IPS-18a (cell line): ENCODE results near the gene LRPAP1.
"Not testable (repeated sequence)": the region's sequence is repeated elsewhere in the genome, so short reads cannot be mapped to it uniquely, and the experiment has no call there.

Experiments
- H3K27ac ChIP-seq: one replicate; pipeline ENCODE4 v1.5.1; 2013; ENCODE audit warnings: low read length
- H3K27me3 ChIP-seq: one replicate; pipeline ENCODE4 v1.6.1; 2013; ENCODE audit warnings: mild to moderate bottlenecking, low read length; ENCODE audit not compliant: control insufficient read depth, insufficient read depth
- H3K36me3 ChIP-seq: one replicate; pipeline ENCODE4 v1.6.1; 2013; ENCODE audit warnings: low read depth, low read length; ENCODE audit not compliant: control insufficient read depth
- H3K4me1 ChIP-seq: one replicate; pipeline ENCODE4 v1.6.1; 2013; ENCODE audit warnings: low read depth, low read length; ENCODE audit not compliant: control insufficient read depth
- H3K4me3 ChIP-seq: one replicate; pipeline ENCODE4 v1.5.1; 2013; ENCODE audit warnings: low read length
- H3K9ac ChIP-seq: one replicate; pipeline ENCODE4 v1.6.1; 2013; ENCODE audit warnings: mild to moderate bottlenecking, low read length, moderate library complexity
- H3K9me3 ChIP-seq: one replicate; pipeline ENCODE4 v1.6.1; 2013; ENCODE audit warnings: low read depth, low read length; ENCODE audit not compliant: control insufficient read depth

The LRPAP1 gene

GRCh38 chr4:3514806-3515501 is 17.3 kb downstream of the LRPAP1 start:
- H3K9ac ChIP-seq = no peak overlapping the region
- H3K4me3 ChIP-seq = no peak overlapping the region
- no peaks in the 10 kb centered on the region for H3K9me3 ChIP-seq
- H3K27ac ChIP-seq = no peak overlapping the region
- no peaks in the 10 kb centered on the region for H3K27me3 ChIP-seq
- no peaks in the 10 kb centered on the region for H3K4me1 ChIP-seq
- peaks cover 62% of the 10 kb centered on the region for H3K36me3 ChIP-seq

- peaks cover 66% of the 10 kb centered on the region for H3K36me3 ChIP-seq
- no peaks in the 10 kb centered on the region for H3K27me3 ChIP-seq
- no peaks in the 10 kb centered on the region for H3K9me3 ChIP-seq
- H3K9ac ChIP-seq = no peak overlapping the region
- no peak overlapping the region for H3K4me3 ChIP-seq
- H3K4me1 ChIP-seq = no peaks in the 10 kb centered on the region
- H3K27ac ChIP-seq = no peak overlapping the region
Measured at GRCh38 chr4:3514221-3514780, 17.9 kb downstream of the LRPAP1 start.

GRCh38 chr4:3513807-3514206 is 18.4 kb downstream of the LRPAP1 start:
- Histone ChIP-seq H3K9ac (no peak overlapping the region), H3K27me3 (no peaks in the 10 kb centered on the region), H3K4me1 (no peaks in the 10 kb centered on the region), H3K36me3 (peaks cover 69% of the 10 kb centered on the region), H3K27ac (no peak overlapping the region), H3K4me3 (no peak overlapping the region), H3K9me3 (no peaks in the 10 kb centered on the region)

GRCh38 chr4:3512719-3513118 is 19.5 kb downstream of the LRPAP1 start:
- no peaks in the 10 kb centered on the region for H3K9me3 ChIP-seq
- H3K4me1 ChIP-seq = no peaks in the 10 kb centered on the region
- H3K9ac ChIP-seq = no peak overlapping the region
- no peaks in the 10 kb centered on the region for H3K27me3 ChIP-seq
- H3K36me3 ChIP-seq = peaks cover 70% of the 10 kb centered on the region
- H3K4me3 ChIP-seq = no peak overlapping the region
- H3K27ac ChIP-seq = no peak overlapping the region

- no peaks in the 10 kb centered on the region for H3K27me3 ChIP-seq
- H3K4me1 ChIP-seq = no peaks in the 10 kb centered on the region
- H3K36me3 ChIP-seq = peaks cover 70% of the 10 kb centered on the region
- H3K9ac ChIP-seq = no peak overlapping the region
- H3K9me3 ChIP-seq = no peaks in the 10 kb centered on the region
- no peak overlapping the region for H3K4me3 ChIP-seq
- no peak overlapping the region for H3K27ac ChIP-seq
Measured at GRCh38 chr4:3512279-3512678, 19.9 kb downstream of the LRPAP1 start.

GRCh38 chr4:3511601-3512000 is 20.6 kb downstream of the LRPAP1 start:
- not testable (repeated sequence) for H3K27ac ChIP-seq, H3K9ac ChIP-seq, H3K27me3 ChIP-seq, H3K4me1 ChIP-seq, H3K9me3 ChIP-seq, H3K4me3 ChIP-seq
- H3K36me3 ChIP-seq = peaks cover 64% of the 10 kb centered on the region

- Histone ChIP-seq H3K4me1 (no peaks in the 10 kb centered on the region), H3K9ac (no peak overlapping the region), H3K36me3 (peaks cover 60% of the 10 kb centered on the region), H3K9me3 (no peaks in the 10 kb centered on the region), H3K4me3 (no peak overlapping the region), H3K27me3 (no peaks in the 10 kb centered on the region), H3K27ac (no peak overlapping the region)
Measured at GRCh38 chr4:3511187-3511586, 21.0 kb downstream of the LRPAP1 start.

- Histone ChIP-seq H3K27ac (no peak overlapping the region), H3K36me3 (peaks cover 58% of the 10 kb centered on the region), H3K4me3 (no peak overlapping the region), H3K9me3 (no peaks in the 10 kb centered on the region), H3K4me1 (no peaks in the 10 kb centered on the region), H3K9ac (no peak overlapping the region), H3K27me3 (no peaks in the 10 kb centered on the region)
Measured at GRCh38 chr4:3510481-3510880, 21.7 kb downstream of the LRPAP1 start.

GRCh38 chr4:3508542-3508941 is 23.7 kb downstream of the LRPAP1 start:
- H3K36me3 ChIP-seq = peaks cover 50% of the 10 kb centered on the region

GRCh38 chr4:3505231-3505630 is 27.0 kb downstream of the LRPAP1 start:
- Histone ChIP-seq H3K9ac (no peak overlapping the region), H3K36me3 (peaks cover 31% of the 10 kb centered on the region), H3K4me1 (no peaks in the 10 kb centered on the region), H3K27me3 (peaks cover 12% of the 10 kb centered on the region), H3K4me3 (no peak overlapping the region), H3K27ac (no peak overlapping the region), H3K9me3 (no peaks in the 10 kb centered on the region)

More at GRCh38 chr4:3508542-3508941, 23.7 kb downstream of the LRPAP1 start:
- no peak overlapping the region for H3K9ac ChIP-seq
- H3K27me3 ChIP-seq = peaks cover 7% of the 10 kb centered on the region
- no peak overlapping the region for H3K27ac ChIP-seq
- no peaks in the 10 kb centered on the region for H3K4me1 ChIP-seq
- H3K4me3 ChIP-seq = no peak overlapping the region
- H3K9me3 ChIP-seq = no peaks in the 10 kb centered on the region

GRCh38 chr4:3502941-3503936 is 29.0 kb downstream of the LRPAP1 start:
- H3K36me3 ChIP-seq = peaks cover 15% of the 10 kb centered on the region
- no peak overlapping the region for H3K9ac ChIP-seq

More at GRCh38 chr4:3502941-3503936, 29.0 kb downstream of the LRPAP1 start:
- Histone ChIP-seq H3K27ac (no peak overlapping the region), H3K27me3 (peaks cover 23% of the 10 kb centered on the region), H3K4me1 (no peaks in the 10 kb centered on the region), H3K4me3 (no peak overlapping the region), H3K9me3 (no peaks in the 10 kb centered on the region)
